ENCODE measurements around the gene SDSL. TPM values are rescaled to one million over a fixed set of nuclear protein-coding genes. Genes with fewer than 3 reads are reported as not detected.

Gene SDSL
- total RNA-seq, 2 experiments from 2014 or later = 0.47 to 0.50 TPM

DNA sequence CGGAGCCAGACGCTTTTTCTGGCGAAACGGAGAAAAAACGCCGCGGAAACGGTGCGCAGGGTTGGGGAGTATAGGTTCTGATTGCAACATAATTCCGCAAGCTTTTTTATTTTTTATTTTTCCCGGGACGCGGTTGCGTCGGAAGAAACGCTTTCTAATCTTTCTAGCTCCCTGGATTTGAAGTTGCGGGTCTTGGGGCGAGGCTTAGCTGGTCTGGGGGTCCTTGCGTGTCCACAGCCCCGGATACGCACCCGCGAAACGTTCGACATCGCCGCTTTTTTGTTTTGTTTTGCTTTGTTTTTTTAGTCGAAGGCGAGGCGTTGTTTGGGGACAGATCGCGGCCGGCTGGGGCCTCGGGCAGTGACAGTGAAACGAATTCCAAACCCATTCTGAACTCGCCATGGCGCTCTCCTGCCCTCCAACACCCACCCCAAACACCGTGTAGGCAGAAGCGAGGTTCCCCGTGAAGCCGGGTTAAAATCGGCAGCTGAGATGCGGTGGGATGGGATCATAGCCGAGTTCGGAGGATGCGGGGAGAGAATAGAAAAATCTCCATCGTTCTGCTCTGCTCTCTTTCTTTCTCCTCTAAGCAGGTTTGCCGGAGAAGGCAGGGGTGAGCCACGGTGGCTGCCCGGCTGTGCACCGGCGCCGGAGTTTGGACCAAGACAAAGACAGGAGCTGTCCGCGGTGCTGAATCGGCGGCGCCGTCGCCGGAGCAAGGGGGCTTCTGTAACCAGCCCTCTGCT is 57.6 kb downstream of the SDSL start:
- peaks cover 60 to 72% of the 10 kb centered on the region in 2 experiments for H3K27me3 ChIP-seq (ENCODE audit: control insufficient read depth in 1 of 2, insufficient read depth in 2 of 2, low read length in 2 of 2)
- intact Hi-C loops (cut with DNase I, micrococcal nuclease) = no loop called here

DNA sequence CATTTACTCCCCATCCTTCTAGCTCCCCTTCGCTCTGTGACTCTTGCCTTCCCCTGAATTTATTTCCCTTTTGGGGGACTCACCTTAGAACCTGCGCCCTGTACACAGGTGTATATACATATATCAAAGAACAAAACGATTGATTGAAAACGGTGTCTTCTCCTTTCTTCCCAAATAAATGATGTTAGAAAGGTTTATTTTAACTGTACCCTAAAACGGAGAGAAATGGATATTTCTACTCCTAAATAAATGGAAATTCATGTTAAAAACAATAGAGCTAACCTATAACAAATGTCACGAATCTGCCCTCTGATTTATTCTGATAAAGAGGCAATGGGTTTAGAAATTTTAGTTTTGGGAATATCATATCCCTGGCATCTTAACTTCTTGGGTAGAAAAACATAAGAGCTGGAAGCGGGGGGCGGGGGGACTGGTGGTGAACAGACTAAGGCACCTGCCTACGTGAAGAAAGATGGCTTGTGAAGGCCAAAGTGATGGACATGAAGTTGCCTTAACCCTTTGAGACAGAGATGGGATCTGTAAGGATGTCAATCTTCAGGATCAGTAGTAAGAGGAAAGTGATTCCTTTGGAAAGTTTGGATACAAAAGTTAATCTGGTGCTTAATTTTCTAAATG is 58.3 kb downstream of the SDSL start:
- ATAC-seq (ENCODE audit: poor library complexity) = no peak
- intact Hi-C loops (cut with DNase I, micrococcal nuclease) = no loop called here
- ChIA-PET CTCF (no interaction called here), POLR2A (no interaction called here)
- Histone ChIP-seq H3K4me1 (ENCODE audit: insufficient read depth, low read length) (peaks cover 4% of the 10 kb centered on the region), H3K27me3 (ENCODE audit: control insufficient read depth in 1 of 2, insufficient read depth in 2 of 2, low read length in 2 of 2) (peaks cover 53 to 65% of the 10 kb centered on the region in 2 experiments), H3K27ac (ENCODE audit: low read depth in 1 of 2, low read length in 2 of 2) (no peak overlapping the region), H3K36me3 (ENCODE audit: insufficient read depth, low read length) (no peaks in the 10 kb centered on the region), H3K4me3 (ENCODE audit: low read length) (no peak overlapping the region), H3K9me3 (ENCODE audit: control insufficient read depth in 1 of 2, insufficient read depth in 1 of 2, low read length in 2 of 2) (peaks cover 0 to 32% of the 10 kb centered on the region in 2 experiments)
- peaks cover 5% of the 10 kb centered on the region for H3K4me1 Mint-ChIP-seq (ENCODE audit: low read depth)
- H3K4me3 Mint-ChIP-seq = no peak overlapping the region
- H3K36me3 Mint-ChIP-seq (ENCODE audit: low read depth) = no peaks in the 10 kb centered on the region
- TF ChIP-seq, protein P1, sequence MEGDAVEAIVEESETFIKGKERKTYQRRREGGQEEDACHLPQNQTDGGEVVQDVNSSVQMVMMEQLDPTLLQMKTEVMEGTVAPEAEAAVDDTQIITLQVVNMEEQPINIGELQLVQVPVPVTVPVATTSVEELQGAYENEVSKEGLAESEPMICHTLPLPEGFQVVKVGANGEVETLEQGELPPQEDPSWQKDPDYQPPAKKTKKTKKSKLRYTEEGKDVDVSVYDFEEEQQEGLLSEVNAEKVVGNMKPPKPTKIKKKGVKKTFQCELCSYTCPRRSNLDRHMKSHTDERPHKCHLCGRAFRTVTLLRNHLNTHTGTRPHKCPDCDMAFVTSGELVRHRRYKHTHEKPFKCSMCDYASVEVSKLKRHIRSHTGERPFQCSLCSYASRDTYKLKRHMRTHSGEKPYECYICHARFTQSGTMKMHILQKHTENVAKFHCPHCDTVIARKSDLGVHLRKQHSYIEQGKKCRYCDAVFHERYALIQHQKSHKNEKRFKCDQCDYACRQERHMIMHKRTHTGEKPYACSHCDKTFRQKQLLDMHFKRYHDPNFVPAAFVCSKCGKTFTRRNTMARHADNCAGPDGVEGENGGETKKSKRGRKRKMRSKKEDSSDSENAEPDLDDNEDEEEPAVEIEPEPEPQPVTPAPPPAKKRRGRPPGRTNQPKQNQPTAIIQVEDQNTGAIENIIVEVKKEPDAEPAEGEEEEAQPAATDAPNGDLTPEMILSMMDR (IDR thresholded peaks at IDR 0.05) = no peak
- no peak for DNase-seq
- H3K9me3 Mint-ChIP-seq = no peaks in the 10 kb centered on the region
- peaks cover 91% of the 10 kb centered on the region for H3K27me3 Mint-ChIP-seq
- no peak overlapping the region for H3K27ac Mint-ChIP-seq

More for the DNA sequence above, 57.6 kb downstream of the SDSL start:
- TF ChIP-seq, protein P1 (IDR thresholded peaks at IDR 0.05) = no peak
- Histone ChIP-seq H3K36me3 (ENCODE audit: insufficient read depth, low read length) (no peaks in the 10 kb centered on the region), H3K4me3 (ENCODE audit: low read length) (no peak overlapping the region), H3K4me1 (ENCODE audit: insufficient read depth, low read length) (peaks cover 4% of the 10 kb centered on the region), H3K9me3 (ENCODE audit: control insufficient read depth in 1 of 2, insufficient read depth in 1 of 2, low read length in 2 of 2) (peaks cover 0 to 34% of the 10 kb centered on the region in 2 experiments), H3K27ac (ENCODE audit: low read depth in 1 of 2, low read length in 2 of 2) (no peak overlapping the region)
- Mint-ChIP-seq H3K27ac (no peak overlapping the region), H3K9me3 (no peaks in the 10 kb centered on the region), H3K4me1 (ENCODE audit: low read depth) (peaks cover 11% of the 10 kb centered on the region), H3K27me3 (peaks cover 92% of the 10 kb centered on the region), H3K36me3 (ENCODE audit: low read depth) (no peaks in the 10 kb centered on the region), H3K4me3 (no peak overlapping the region)
- ChIA-PET POLR2A (no interaction called here), CTCF (no interaction called here)
- ATAC-seq (ENCODE audit: poor library complexity) (no peak), DNase-seq (peak in 11 of 14 experiments; percentile 9 to 51 (median 23))

DNA sequence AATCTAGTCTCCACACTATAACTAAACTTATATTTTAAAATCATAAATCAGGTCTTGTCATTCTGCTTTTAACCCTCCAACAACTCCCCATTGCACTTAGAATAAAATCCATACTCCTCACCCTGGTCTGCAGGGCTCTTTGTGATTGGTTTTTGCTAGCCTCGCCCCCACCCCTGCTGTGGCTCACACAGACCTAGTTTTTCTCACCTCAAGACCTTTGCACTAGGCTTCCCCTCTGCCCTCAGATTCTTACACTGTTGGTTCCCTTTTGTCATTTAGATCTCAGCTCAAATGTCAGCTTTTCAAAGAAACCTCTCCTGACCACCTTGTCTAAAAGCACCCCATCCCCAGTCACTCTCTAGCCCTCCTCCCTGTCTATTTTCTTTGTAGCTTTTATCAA is 60.2 kb downstream of the SDSL start:
- no peak overlapping the region for H3K4me3 Mint-ChIP-seq
- Histone ChIP-seq H3K9me3 (ENCODE audit: control insufficient read depth in 1 of 2, insufficient read depth in 1 of 2, low read length in 2 of 2) (peaks cover 0 to 26% of the 10 kb centered on the region in 2 experiments), H3K27me3 (ENCODE audit: control insufficient read depth in 1 of 2, insufficient read depth in 2 of 2, low read length in 2 of 2) (peaks cover 52 to 60% of the 10 kb centered on the region in 2 experiments), H3K36me3 (ENCODE audit: insufficient read depth, low read length) (no peaks in the 10 kb centered on the region), H3K4me1 (ENCODE audit: insufficient read depth, low read length) (peaks cover 4% of the 10 kb centered on the region), H3K27ac (ENCODE audit: low read depth in 1 of 2, low read length in 2 of 2) (no peak overlapping the region), H3K4me3 (ENCODE audit: low read length) (no peak overlapping the region)
- no peak overlapping the region for H3K27ac Mint-ChIP-seq
- ATAC-seq (ENCODE audit: poor library complexity) (no peak), DNase-seq (no peak)
- peaks cover 97% of the 10 kb centered on the region for H3K27me3 Mint-ChIP-seq
- no peaks in the 10 kb centered on the region for H3K36me3 Mint-ChIP-seq (ENCODE audit: low read depth)
- H3K9me3 Mint-ChIP-seq = no peaks in the 10 kb centered on the region
- CTCF ChIA-PET = interaction anchor here (0.5 kb wide), 1 partner anchor 76 kb away, joined by 4 read pairs; no protein-coding TSS in a partner anchor
- TF ChIP-seq, protein P1 (IDR thresholded peaks at IDR 0.05) = no peak
- POLR2A ChIA-PET = no interaction called here
- intact Hi-C loops (cut with DNase I, micrococcal nuclease) = no loop called here
- H3K4me1 Mint-ChIP-seq (ENCODE audit: low read depth) = peaks cover 5% of the 10 kb centered on the region
